Mesothelial cell of epicardium (in vitro differentiated cells): ENCODE measurements around the gene KIFBP. TPM values are rescaled to one million over a fixed set of nuclear protein-coding genes. Genes with fewer than 3 reads are reported as not detected.

Experiments used
- DNase-seq, 2 experiments: peaks; one replicate each; pipeline ENCODE4 v3.0.0; 2021; ENCODE audit warnings: low spot score in 2 of 2; ENCODE audit not compliant: unreplicated experiment in 2 of 2
- H3K27ac Mint-ChIP-seq: 2 replicates; pipeline ENCODE4 v1.8.0; 2021; ENCODE audit warnings: mixed read lengths
- H3K27me3 Mint-ChIP-seq: 2 replicates; pipeline ENCODE4 v1.8.0; 2021; ENCODE audit warnings: low read depth, mixed read lengths
- H3K36me3 Mint-ChIP-seq: 2 replicates; pipeline ENCODE4 v1.8.0; 2021; ENCODE audit warnings: mixed read lengths
- H3K4me1 Mint-ChIP-seq: 2 replicates; pipeline ENCODE4 v1.8.0; 2021; ENCODE audit warnings: mixed read lengths
- H3K4me3 Mint-ChIP-seq: 2 replicates; pipeline ENCODE4 v1.8.0; 2021; ENCODE audit warnings: mild to moderate bottlenecking, moderate library complexity, mixed read lengths
- H3K9me3 Mint-ChIP-seq: 2 replicates; pipeline ENCODE4 v1.8.0; 2021; ENCODE audit warnings: mixed read lengths
- CTCF ChIP-seq: fragments of 200-600 bp; sonication (generic); IDR thresholded peaks from one replicate; pipeline ENCODE4 v1.5.0; 2021; ENCODE audit warnings: antibody characterized with exemption; ENCODE audit not compliant: unreplicated experiment
- total RNA-seq: library from RNA; stranded (reverse); gene quantifications from 3 replicates; pipeline ENCODE4 v1.2.1, GENCODE V29; 2021

Gene KIFBP
- total RNA-seq, 1 donor from 2014 or later = 22.7 TPM

GRCh38 chr10:68955832-68956532, 32.6 kb upstream of the KIFBP start, which contains the start of gene DDX21:
TSS of gene DDX21 (plus strand) at chr10:68956170. CDS start at chr10:68956226, 56 bp downstream.
- H3K27ac Mint-ChIP-seq = peak within 1 kb of the TSS; percentile 100
- H3K36me3 Mint-ChIP-seq = peaks cover 4% of the 10 kb centered on the region
- peak within 1 kb of the TSS; percentile 99 for H3K4me3 Mint-ChIP-seq
- no peaks in the 10 kb centered on the region for H3K27me3 Mint-ChIP-seq
- TF ChIP-seq CTCF = no peak
- no peaks in the 10 kb centered on the region for H3K9me3 Mint-ChIP-seq
- peak; percentile 56 to 81 for DNase-seq
- H3K4me1 Mint-ChIP-seq = peaks cover 9% of the 10 kb centered on the region

- TF ChIP-seq CTCF = peak; percentile 31
- peaks cover 9% of the 10 kb centered on the region for H3K4me1 Mint-ChIP-seq
- H3K27me3 Mint-ChIP-seq = no peaks in the 10 kb centered on the region
- peaks cover 8% of the 10 kb centered on the region for H3K36me3 Mint-ChIP-seq
- peak overlapping the region; percentile 99 for H3K4me3 Mint-ChIP-seq
- no peaks in the 10 kb centered on the region for H3K9me3 Mint-ChIP-seq
- H3K27ac Mint-ChIP-seq = peak overlapping the region; percentile 100
- DNase-seq = no peak
Measured at GRCh38 chr10:68957284-68957615, 31.4 kb upstream of the KIFBP start.

GRCh38 chr10:68957654-68958053, 30.9 kb upstream of the KIFBP start:
- H3K27me3 Mint-ChIP-seq = no peaks in the 10 kb centered on the region
- no peaks in the 10 kb centered on the region for H3K9me3 Mint-ChIP-seq
- H3K27ac Mint-ChIP-seq = peak overlapping the region; percentile 100
- H3K36me3 Mint-ChIP-seq = peaks cover 8% of the 10 kb centered on the region
- H3K4me1 Mint-ChIP-seq = peaks cover 9% of the 10 kb centered on the region
- no peak for TF ChIP-seq CTCF
- DNase-seq = no peak
- peak overlapping the region; percentile 99 for H3K4me3 Mint-ChIP-seq

GRCh38 chr10:68959695-68960527, 28.7 kb upstream of the KIFBP start:
- H3K9me3 Mint-ChIP-seq = no peaks in the 10 kb centered on the region
- H3K4me3 Mint-ChIP-seq = no peak overlapping the region
- DNase-seq = no peak
- peaks cover 17% of the 10 kb centered on the region for H3K36me3 Mint-ChIP-seq
- no peaks in the 10 kb centered on the region for H3K27me3 Mint-ChIP-seq
- H3K27ac Mint-ChIP-seq = peak overlapping the region; percentile 26
- TF ChIP-seq CTCF = no peak
- H3K4me1 Mint-ChIP-seq = peaks cover 9% of the 10 kb centered on the region

GRCh38 chr10:68963151-68963550, 25.5 kb upstream of the KIFBP start:
- Mint-ChIP-seq H3K27me3 (no peaks in the 10 kb centered on the region), H3K9me3 (no peaks in the 10 kb centered on the region), H3K36me3 (peaks cover 39% of the 10 kb centered on the region), H3K4me1 (no peaks in the 10 kb centered on the region), H3K4me3 (no peak overlapping the region), H3K27ac (no peak overlapping the region)
- TF ChIP-seq CTCF = no peak
- DNase-seq = no peak
